SK-N-SH (cell line): ENCODE data around the gene ACTL10. TPM values are rescaled to one million over a fixed set of nuclear protein-coding genes. Genes with fewer than 3 reads are reported as not detected.

Experiments used
- CTCF ChIA-PET: fragments of 300-600, 350-600 bp; formaldehyde crosslinking; extraction: SDS; loops from one replicate; lab custom pipeline; 2021; lab: Yijun Ruan, JAX
- POLR2A ChIA-PET: fragments of 350-600 bp; sonication (Branson Sonifier 250); formaldehyde crosslinking; extraction: SDS; loops from one replicate; lab custom pipeline; 2020; ENCODE audit warnings: antibody characterized with exemption, inconsistent platforms; lab: Yijun Ruan, JAX
- DNase-seq: peaks from one replicate; pipeline ENCODE4 v3.0.0; 2012
- H2AFZ ChIP-seq: fragments of 200-600 bp; sonication (generic); 2 replicates; pipeline ENCODE4 v1.8.1; 2016; ENCODE audit warnings: antibody characterized with exemption, mild to moderate bottlenecking, low read depth
- H3F3A ChIP-seq: fragments of 200-600 bp; sonication (generic); replicated peaks from 2 replicates; pipeline ENCODE3; 2016; ENCODE audit warnings: antibody characterized with exemption, mild to moderate bottlenecking; ENCODE audit not compliant: insufficient read depth
- H3K27ac ChIP-seq, 2 experiments: fragments of 200-500 bp in 1 of 2; fragments of 200-600 bp in 1 of 2; sonication (Bioruptor generic) in 1 of 2; sonication (generic), shearing (Covaris generic) in 1 of 2; 2 replicates each; pipeline versions ENCODE4 v1.5.1 to v1.6.1; 2014 to 2016; ENCODE audit warnings: low read depth in 2 of 2, inconsistent platforms in 1 of 2, low read length in 1 of 2, mild to moderate bottlenecking in 1 of 2, mixed read lengths in 1 of 2
- H3K27me3 ChIP-seq: fragments of 200-600 bp; sonication (generic), shearing (Covaris generic); 2 replicates; pipeline ENCODE4 v1.6.1; 2016; ENCODE audit warnings: mixed run types; ENCODE audit not compliant: insufficient read depth
- H3K36me3 ChIP-seq, 2 experiments: fragments of 200-500 bp in 1 of 2; fragments of 200-600 bp in 1 of 2; sonication (Bioruptor generic) in 1 of 2; sonication (generic) in 1 of 2; replicated peaks in 1 of 2; 2 replicates each; pipeline versions ENCODE3 to v1.5.1; 2014 to 2016; ENCODE audit warnings: low read length in 1 of 2, mild to moderate bottlenecking in 1 of 2; ENCODE audit not compliant: insufficient read depth in 2 of 2, control insufficient read depth in 1 of 2
- H3K4me1 ChIP-seq, 2 experiments: fragments of 200-500 bp in 1 of 2; fragments of 200-600 bp in 1 of 2; sonication (Bioruptor generic) in 1 of 2; sonication (generic), shearing (Covaris generic) in 1 of 2; 2 replicates each; pipeline versions ENCODE4 v1.5.1 to v1.6.1; 2014 to 2016; ENCODE audit warnings: low read depth in 1 of 2, low read length in 1 of 2, mixed run types in 1 of 2; ENCODE audit not compliant: insufficient read depth in 2 of 2, control insufficient read depth in 1 of 2
- H3K4me2 ChIP-seq: fragments of 200-600 bp; sonication (generic), shearing (Covaris generic); 2 replicates; pipeline ENCODE4 v1.6.1; 2017; ENCODE audit warnings: mixed run types
- H3K4me3 ChIP-seq, 2 experiments: fragments of 200-500 bp in 1 of 2; fragments of 200-600 bp in 1 of 2; sonication (Bioruptor generic) in 1 of 2; sonication (generic), shearing (Covaris generic) in 1 of 2; 2 replicates each; pipeline versions ENCODE4 v1.5.1 to v1.8.1; 2014 to 2016; ENCODE audit warnings: low read depth in 2 of 2, inconsistent platforms in 1 of 2, low read length in 1 of 2, mild to moderate bottlenecking in 1 of 2, mixed read lengths in 1 of 2, moderate library complexity in 1 of 2
- H3K79me2 ChIP-seq: fragments of 200-600 bp; sonication (generic); 2 replicates; pipeline ENCODE4 v1.8.1; 2017; ENCODE audit warnings: mild to moderate bottlenecking; ENCODE audit not compliant: insufficient read depth
- H3K9ac ChIP-seq: fragments of 200-600 bp; sonication (generic); 2 replicates; pipeline ENCODE4 v1.6.1; 2017; ENCODE audit warnings: mixed run types
- H3K9me2 ChIP-seq: fragments of 200-600 bp; sonication (generic); 2 replicates; pipeline ENCODE4 v1.6.1; 2017; ENCODE audit warnings: mixed run types
- H3K9me3 ChIP-seq: fragments of 200-600 bp; sonication (generic); 2 replicates; pipeline ENCODE4 v1.6.1; 2017; ENCODE audit warnings: mixed run types, mild to moderate bottlenecking, moderate library complexity
- H4K20me1 ChIP-seq: fragments of 200-600 bp; sonication (generic); 2 replicates; pipeline ENCODE4 v1.6.1; 2017; ENCODE audit warnings: mild to moderate bottlenecking, mixed run types; ENCODE audit not compliant: insufficient read depth
- EP300 ChIP-seq, 2 experiments: IDR thresholded peaks; 2 replicates each; pipeline versions ENCODE4 v1.4.0 to v1.6.1; 2012; ENCODE audit warnings: borderline replicate concordance in 1 of 2, low read depth in 1 of 2, low read length in 1 of 2
- EZH2phosphoT487 ChIP-seq: fragments of 200-600 bp; sonication (generic); IDR thresholded peaks from 2 replicates; pipeline ENCODE4 v1.6.1; 2017; ENCODE audit warnings: low read depth, mixed run types, mild to moderate bottlenecking, antibody characterized with exemption, moderate library complexity, borderline replicate concordance
- FOSL2 ChIP-seq: IDR thresholded peaks from 2 replicates; pipeline ENCODE4 v1.4.0; 2012; ENCODE audit warnings: low read depth, mild to moderate bottlenecking, moderate library complexity, borderline replicate concordance
- MEF2A ChIP-seq: IDR thresholded peaks from 2 replicates; pipeline ENCODE4 v1.4.0; 2012; ENCODE audit warnings: low read depth, borderline replicate concordance
- NFIC ChIP-seq: IDR thresholded peaks from 2 replicates; pipeline ENCODE4 v1.4.0; 2012; ENCODE audit warnings: borderline replicate concordance
- NRF1 ChIP-seq: IDR thresholded peaks from 2 replicates; pipeline ENCODE4 v1.6.1; 2012; ENCODE audit warnings: low read depth, mild to moderate bottlenecking, low read length
- POLR2AphosphoS5 ChIP-seq: IDR thresholded peaks from 2 replicates; pipeline ENCODE4 v1.6.1; 2012; ENCODE audit warnings: low read depth, low read length
- RAD21 ChIP-seq: IDR thresholded peaks from 2 replicates; pipeline ENCODE4 v1.6.1; 2012; ENCODE audit warnings: mild to moderate bottlenecking, low read length
- RCOR1 ChIP-seq: fragments of 150-350 bp; IDR thresholded peaks from 2 replicates; pipeline ENCODE4 v1.6.1; 2017; ENCODE audit warnings: antibody characterized with exemption, low read length
- RFX5 ChIP-seq: IDR thresholded peaks from 2 replicates; pipeline ENCODE4 v1.6.1; 2012; ENCODE audit warnings: mild to moderate bottlenecking, improper control_type of control experiment, low read length
- RXRA ChIP-seq: IDR thresholded peaks from 2 replicates; pipeline ENCODE4 v1.4.0; 2012; ENCODE audit warnings: low read depth, mild to moderate bottlenecking, borderline replicate concordance
- YY1 ChIP-seq: IDR thresholded peaks from 2 replicates; pipeline ENCODE4 v1.4.0; 2012; ENCODE audit warnings: low read depth, mild to moderate bottlenecking
- WGBS: methylation state at CpG from one replicate; pipeline ENCODE4 v1.1.6; 2017; ENCODE audit warnings: low lambda C conversion rate; 5-methylcytosine and 5-hydroxymethylcytosine counted together
- polyA plus RNA-seq, 3 experiments: library from polyadenylated mRNA; depleted of rRNA; stranded (reverse); fragments of >200 nt; gene quantifications; 2 replicates each; pipeline ENCODE4 v1.2.3, GENCODE V29; 2012
- TF ChIP-seq, protein P1 (sequence below): IDR thresholded peaks from 2 replicates; pipeline ENCODE4 v1.6.1; 2012; ENCODE audit warnings: mild to moderate bottlenecking, low read depth, low read length, moderate library complexity
- TF ChIP-seq, protein P2 (sequence below): fragments of 150-350 bp; IDR thresholded peaks from 2 replicates; pipeline ENCODE4 v1.6.1; 2016; ENCODE audit warnings: mild to moderate bottlenecking, low read depth, low read length
- TF ChIP-seq, protein P3 (sequence below): IDR thresholded peaks from 2 replicates; pipeline ENCODE4 v1.4.0; 2012; ENCODE audit warnings: low read depth
- TF ChIP-seq, protein P4 (sequence below): fragments of 150-350 bp; IDR thresholded peaks from 2 replicates; pipeline ENCODE4 v1.6.1; 2017; ENCODE audit warnings: antibody characterized with exemption, low read length, low read depth, borderline replicate concordance

The ACTL10 gene
- polyA plus RNA-seq, 1 of the 3 experiments (the other 2 are of a cell fraction) = 0.25 TPM

DNA sequence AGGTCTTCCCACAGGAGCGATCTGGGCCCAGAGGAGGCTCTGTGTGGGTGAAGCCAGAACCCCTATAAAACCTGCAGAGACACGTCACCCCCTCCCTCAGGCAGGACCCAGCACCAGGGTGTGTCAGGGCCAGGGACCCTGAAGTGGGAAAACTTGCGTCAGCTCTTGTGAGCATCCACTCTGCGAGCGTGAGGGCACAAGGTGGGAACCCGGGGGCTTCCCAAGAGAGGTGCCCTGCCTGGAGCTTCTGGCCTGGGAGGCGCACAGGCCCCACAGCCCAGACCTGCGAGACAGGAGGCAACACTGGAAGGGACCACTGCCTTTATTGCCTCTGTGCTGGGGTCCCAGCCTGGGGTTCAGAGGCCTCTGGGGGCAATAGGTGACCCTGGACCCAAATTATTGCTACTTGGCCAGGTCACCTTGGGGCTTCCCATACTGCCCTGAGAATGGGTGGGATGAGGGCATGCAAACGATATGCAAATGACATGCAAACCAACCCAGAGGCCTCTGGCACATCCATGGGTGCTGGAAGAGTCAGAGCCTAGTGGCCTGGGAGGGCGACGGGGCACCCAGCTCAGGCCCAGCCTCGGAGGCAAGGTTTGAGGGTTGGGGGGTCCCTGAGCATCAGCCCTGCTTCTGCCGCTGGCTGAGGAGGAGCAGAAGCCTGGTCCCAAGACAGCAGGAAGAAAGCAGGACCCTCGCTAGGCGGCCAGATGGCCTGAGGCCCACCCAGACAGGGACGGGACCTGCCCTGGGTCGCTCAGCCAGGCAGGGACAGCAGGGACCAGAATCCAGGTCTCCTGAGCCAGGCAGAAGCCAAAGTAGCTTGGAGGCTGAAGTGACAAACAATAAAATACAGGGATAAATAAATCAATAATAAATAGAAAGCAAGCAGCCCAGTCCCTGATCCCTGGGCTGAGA is 9.7 kb upstream of the ACTL10 start:
- Histone ChIP-seq H3K4me3 (no peak overlapping the region), H3K9ac (no peak overlapping the region), H3K4me2 (no peak overlapping the region), H3F3A (peaks cover 10% of the 10 kb centered on the region), H4K20me1 (no peaks in the 10 kb centered on the region), H3K9me3 (no peaks in the 10 kb centered on the region), H3K4me1 (peaks cover 0 to 8% of the 10 kb centered on the region in 2 experiments; a peak in 1 of 4 replicates), H2AFZ (no peak overlapping the region), H3K79me2 (no peaks in the 10 kb centered on the region), H3K36me3 (peaks cover 0 to 7% of the 10 kb centered on the region in 2 experiments), H3K27ac (no peak overlapping the region), H3K9me2 (no peaks in the 10 kb centered on the region), H3K27me3 (no peaks in the 10 kb centered on the region)
- POLR2A ChIA-PET = no interaction called here
- WGBS = 93% methylated on average over 15 of the region's 17 CpGs
- CTCF ChIA-PET = interaction anchor here (7.9 to 9.2 kb wide), 2 partner anchors 9 to 200 kb away, joined by 67 to 114 read pairs; partner anchors contain the start of genes ACTL10 and C20orf144
- no peak for DNase-seq
- TF ChIP-seq RFX5 (no peak), FOSL2 (no peak), RAD21 (no peak), RCOR1 (no peak), RXRA (no peak), MEF2A (no peak), EZH2phosphoT487 (no peak), NRF1 (no peak)

DNA sequence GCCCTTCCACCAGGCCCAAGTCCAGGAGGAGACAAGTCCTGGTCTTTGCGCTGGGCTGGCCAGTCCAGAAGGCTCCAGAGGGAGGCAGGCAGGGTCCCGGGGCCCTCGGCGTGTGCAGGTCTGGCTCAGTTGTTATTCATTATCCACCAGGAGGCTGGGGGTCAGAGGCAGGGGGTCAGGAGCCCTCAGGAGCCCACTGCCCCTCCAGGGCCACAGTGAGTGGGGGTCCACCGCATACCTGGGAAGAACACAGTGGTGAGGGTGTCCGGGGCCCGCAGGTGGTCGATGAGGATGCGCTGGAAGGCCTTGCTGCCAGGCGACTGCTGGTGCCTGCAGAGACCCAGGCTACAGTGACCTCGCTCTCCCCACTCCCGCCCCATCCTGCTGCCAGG is 9.0 kb upstream of the ACTL10 start:
- Histone ChIP-seq H3K4me1 (peaks cover 0 to 11% of the 10 kb centered on the region in 2 experiments; a peak in 1 of 4 replicates), H3K79me2 (no peaks in the 10 kb centered on the region), H3K4me3 (no peak overlapping the region), H3K9ac (no peak overlapping the region)
- 85% methylated on average over 5 of the region's 12 CpGs for WGBS
- no peak for TF ChIP-seq MEF2A
- TF ChIP-seq YY1 = no peak
- TF ChIP-seq, protein P1, sequence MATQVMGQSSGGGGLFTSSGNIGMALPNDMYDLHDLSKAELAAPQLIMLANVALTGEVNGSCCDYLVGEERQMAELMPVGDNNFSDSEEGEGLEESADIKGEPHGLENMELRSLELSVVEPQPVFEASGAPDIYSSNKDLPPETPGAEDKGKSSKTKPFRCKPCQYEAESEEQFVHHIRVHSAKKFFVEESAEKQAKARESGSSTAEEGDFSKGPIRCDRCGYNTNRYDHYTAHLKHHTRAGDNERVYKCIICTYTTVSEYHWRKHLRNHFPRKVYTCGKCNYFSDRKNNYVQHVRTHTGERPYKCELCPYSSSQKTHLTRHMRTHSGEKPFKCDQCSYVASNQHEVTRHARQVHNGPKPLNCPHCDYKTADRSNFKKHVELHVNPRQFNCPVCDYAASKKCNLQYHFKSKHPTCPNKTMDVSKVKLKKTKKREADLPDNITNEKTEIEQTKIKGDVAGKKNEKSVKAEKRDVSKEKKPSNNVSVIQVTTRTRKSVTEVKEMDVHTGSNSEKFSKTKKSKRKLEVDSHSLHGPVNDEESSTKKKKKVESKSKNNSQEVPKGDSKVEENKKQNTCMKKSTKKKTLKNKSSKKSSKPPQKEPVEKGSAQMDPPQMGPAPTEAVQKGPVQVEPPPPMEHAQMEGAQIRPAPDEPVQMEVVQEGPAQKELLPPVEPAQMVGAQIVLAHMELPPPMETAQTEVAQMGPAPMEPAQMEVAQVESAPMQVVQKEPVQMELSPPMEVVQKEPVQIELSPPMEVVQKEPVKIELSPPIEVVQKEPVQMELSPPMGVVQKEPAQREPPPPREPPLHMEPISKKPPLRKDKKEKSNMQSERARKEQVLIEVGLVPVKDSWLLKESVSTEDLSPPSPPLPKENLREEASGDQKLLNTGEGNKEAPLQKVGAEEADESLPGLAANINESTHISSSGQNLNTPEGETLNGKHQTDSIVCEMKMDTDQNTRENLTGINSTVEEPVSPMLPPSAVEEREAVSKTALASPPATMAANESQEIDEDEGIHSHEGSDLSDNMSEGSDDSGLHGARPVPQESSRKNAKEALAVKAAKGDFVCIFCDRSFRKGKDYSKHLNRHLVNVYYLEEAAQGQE = no peak
- no peak for TF ChIP-seq RFX5
- TF ChIP-seq NFIC = no peak
- TF ChIP-seq, protein P2, sequence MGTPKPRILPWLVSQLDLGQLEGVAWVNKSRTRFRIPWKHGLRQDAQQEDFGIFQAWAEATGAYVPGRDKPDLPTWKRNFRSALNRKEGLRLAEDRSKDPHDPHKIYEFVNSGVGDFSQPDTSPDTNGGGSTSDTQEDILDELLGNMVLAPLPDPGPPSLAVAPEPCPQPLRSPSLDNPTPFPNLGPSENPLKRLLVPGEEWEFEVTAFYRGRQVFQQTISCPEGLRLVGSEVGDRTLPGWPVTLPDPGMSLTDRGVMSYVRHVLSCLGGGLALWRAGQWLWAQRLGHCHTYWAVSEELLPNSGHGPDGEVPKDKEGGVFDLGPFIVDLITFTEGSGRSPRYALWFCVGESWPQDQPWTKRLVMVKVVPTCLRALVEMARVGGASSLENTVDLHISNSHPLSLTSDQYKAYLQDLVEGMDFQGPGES = no peak
- TF ChIP-seq, protein P3, sequence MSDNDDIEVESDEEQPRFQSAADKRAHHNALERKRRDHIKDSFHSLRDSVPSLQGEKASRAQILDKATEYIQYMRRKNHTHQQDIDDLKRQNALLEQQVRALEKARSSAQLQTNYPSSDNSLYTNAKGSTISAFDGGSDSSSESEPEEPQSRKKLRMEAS = no peak
- no peak for TF ChIP-seq EP300 (IDR thresholded peaks at IDR 0.05; ENCODE audit: borderline replicate concordance in 1 of 2, low read depth in 1 of 2, low read length in 1 of 2)
- TF ChIP-seq POLR2AphosphoS5 = no peak
- no peak for TF ChIP-seq RAD21
- TF ChIP-seq, protein P4, sequence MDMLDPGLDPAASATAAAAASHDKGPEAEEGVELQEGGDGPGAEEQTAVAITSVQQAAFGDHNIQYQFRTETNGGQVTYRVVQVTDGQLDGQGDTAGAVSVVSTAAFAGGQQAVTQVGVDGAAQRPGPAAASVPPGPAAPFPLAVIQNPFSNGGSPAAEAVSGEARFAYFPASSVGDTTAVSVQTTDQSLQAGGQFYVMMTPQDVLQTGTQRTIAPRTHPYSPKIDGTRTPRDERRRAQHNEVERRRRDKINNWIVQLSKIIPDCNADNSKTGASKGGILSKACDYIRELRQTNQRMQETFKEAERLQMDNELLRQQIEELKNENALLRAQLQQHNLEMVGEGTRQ = no peak
- TF ChIP-seq, all 33 proteins: peak for 0
- ChIA-PET CTCF (interaction anchor here (7.9 kb wide), 1 partner anchor 200 kb away, joined by 67 read pairs; no protein-coding TSS in a partner anchor), POLR2A (no interaction called here)
- H3K27ac ChIP-seq = no peak overlapping the region
- peaks cover 0 to 7% of the 10 kb centered on the region in 2 experiments for H3K36me3 ChIP-seq
- H3K9me3 ChIP-seq = no peaks in the 10 kb centered on the region
- peaks cover 7% of the 10 kb centered on the region for H3F3A ChIP-seq
- H2AFZ ChIP-seq = no peak overlapping the region
- no peaks in the 10 kb centered on the region for H3K27me3 ChIP-seq
- no peak overlapping the region for H3K4me2 ChIP-seq
- no peaks in the 10 kb centered on the region for H3K9me2 ChIP-seq
- H4K20me1 ChIP-seq = no peaks in the 10 kb centered on the region
- peak; percentile 19 for DNase-seq
